ENCODE data around the gene GLCCI1. TPM values are rescaled to one million over a fixed set of nuclear protein-coding genes. Genes with fewer than 3 reads are reported as not detected.

GLCCI1 gene
- polyA plus RNA-seq, 1 donor (not counting 4 experiments of a cell fraction or from before 2014, with no cell fraction given): 3.4 TPM

DNA sequence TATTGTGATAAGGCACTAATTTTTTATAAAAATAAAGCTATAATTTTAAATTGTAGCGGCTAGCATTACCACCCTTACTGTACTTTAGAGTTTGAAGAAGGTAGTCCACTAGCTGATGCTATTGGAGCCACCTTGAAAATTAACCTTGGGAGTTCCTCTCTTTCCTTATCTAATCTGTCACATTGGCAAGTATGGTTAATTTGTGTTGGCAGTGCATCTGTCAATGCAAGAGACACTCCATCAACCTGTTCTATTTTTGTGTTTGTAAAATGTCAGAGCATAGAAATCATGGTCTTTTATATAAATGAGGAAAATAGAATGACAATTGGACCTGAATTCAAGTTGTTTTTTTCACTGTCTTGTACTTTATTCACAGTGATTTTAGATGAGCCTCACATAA is 20.5 kb downstream of the GLCCI1 start:
- FAIRE-seq (no peak), DNase-seq (ENCODE audit: low read depth, low spot score) (no peak)
- H3K4me2 ChIP-seq (ENCODE audit: control insufficient read depth, extremely low read depth, insufficient read depth, low read depth, low read length): no peak overlapping the region
- no peak overlapping the region for H3K27ac ChIP-seq (ENCODE audit: control insufficient read depth, insufficient read depth, low read length)
- no peak overlapping the region for H2AFZ ChIP-seq (ENCODE audit: control insufficient read depth, low read length)
- H3K9me1 ChIP-seq (ENCODE audit: control insufficient read depth, extremely low read depth, insufficient read depth, low read length): no peaks in the 10 kb centered on the region
- no peaks in the 10 kb centered on the region for H3K4me1 ChIP-seq (ENCODE audit: control insufficient read depth, extremely low read depth, insufficient read depth, low read length)
- H4K20me1 ChIP-seq (ENCODE audit: control insufficient read depth, extremely low read depth, insufficient read depth, low read length): no peaks in the 10 kb centered on the region
- H3K79me2 ChIP-seq (ENCODE audit: control insufficient read depth, insufficient read depth, low read length): no peaks in the 10 kb centered on the region
- H3K4me3 ChIP-seq (ENCODE audit: control insufficient read depth in 2 of 3, extremely low read depth in 1 of 3, insufficient read depth in 2 of 3, low read depth in 1 of 3, low read length in 3 of 3): no peak overlapping the region
- TF ChIP-seq EZH2 (IDR thresholded peaks at IDR 0.05; ENCODE audit: low read length): no peak
- TF ChIP-seq, protein P1, sequence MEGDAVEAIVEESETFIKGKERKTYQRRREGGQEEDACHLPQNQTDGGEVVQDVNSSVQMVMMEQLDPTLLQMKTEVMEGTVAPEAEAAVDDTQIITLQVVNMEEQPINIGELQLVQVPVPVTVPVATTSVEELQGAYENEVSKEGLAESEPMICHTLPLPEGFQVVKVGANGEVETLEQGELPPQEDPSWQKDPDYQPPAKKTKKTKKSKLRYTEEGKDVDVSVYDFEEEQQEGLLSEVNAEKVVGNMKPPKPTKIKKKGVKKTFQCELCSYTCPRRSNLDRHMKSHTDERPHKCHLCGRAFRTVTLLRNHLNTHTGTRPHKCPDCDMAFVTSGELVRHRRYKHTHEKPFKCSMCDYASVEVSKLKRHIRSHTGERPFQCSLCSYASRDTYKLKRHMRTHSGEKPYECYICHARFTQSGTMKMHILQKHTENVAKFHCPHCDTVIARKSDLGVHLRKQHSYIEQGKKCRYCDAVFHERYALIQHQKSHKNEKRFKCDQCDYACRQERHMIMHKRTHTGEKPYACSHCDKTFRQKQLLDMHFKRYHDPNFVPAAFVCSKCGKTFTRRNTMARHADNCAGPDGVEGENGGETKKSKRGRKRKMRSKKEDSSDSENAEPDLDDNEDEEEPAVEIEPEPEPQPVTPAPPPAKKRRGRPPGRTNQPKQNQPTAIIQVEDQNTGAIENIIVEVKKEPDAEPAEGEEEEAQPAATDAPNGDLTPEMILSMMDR (optimal IDR thresholded peaks at IDR 0.05 in 1 of 3, IDR thresholded peaks at IDR 0.05 in 1 of 3, conservative IDR thresholded peaks at IDR 0.05 in 1 of 3; ENCODE audit: extremely low read depth in 1 of 3, insufficient read depth in 2 of 3, low read length in 3 of 3): no peak
- H3K36me3 ChIP-seq (ENCODE audit: control insufficient read depth in 2 of 2, extremely low read depth in 1 of 2, insufficient read depth in 2 of 2, low read length in 2 of 2): no peaks in the 10 kb centered on the region
- dilution Hi-C loops (cut with MboI; ENCODE audit: extremely low pct_ligation_motif_present, low sequenced_read_pairs): no loop called here
- H3K27me3 ChIP-seq (ENCODE audit: control insufficient read depth, extremely low read depth, insufficient read depth, low read length): no peaks in the 10 kb centered on the region
- no peak overlapping the region for H3K9ac ChIP-seq (ENCODE audit: control insufficient read depth, extremely low read depth, insufficient read depth, low read length)
- H3K9me3 ChIP-seq (ENCODE audit: control insufficient read depth, low read depth, low read length): no peaks in the 10 kb centered on the region

DNA sequence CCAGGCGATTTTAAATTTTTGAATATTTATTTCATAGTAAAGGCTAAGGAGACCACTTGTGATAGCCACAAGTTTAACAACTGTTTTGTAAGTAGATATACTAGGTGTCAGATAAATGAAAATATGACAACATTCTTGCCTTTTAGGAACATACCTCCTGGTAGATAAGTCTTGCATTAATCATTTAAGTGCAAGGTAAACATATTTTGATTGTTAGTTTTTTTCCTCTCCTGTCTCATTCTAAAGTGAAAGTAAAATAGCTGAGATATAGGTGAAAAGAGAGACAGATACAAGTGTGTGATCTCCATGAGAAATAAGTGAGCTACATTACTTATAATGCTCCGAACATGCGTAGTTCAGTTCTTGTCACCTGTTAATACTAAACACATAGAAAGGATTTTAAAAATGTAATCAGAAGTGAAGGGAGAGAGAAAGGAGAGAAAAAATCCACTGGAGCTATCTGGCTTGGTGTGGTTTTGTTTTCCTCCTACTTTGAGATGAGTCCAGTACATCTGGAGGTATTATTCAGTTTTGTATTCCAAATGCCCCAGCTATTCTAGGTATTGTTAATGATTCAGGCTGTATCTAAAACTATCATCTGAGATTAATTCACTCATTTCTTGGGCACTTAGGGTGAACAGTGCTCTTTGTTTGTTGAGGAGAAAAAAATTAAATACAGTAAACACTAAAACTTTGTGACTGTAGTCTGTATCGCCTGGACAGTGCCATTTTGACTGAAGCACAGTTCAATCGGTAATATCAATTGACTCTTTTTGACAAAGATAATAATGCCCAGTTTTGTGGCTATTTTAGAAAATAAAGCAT is 21.2 kb downstream of the GLCCI1 start:
- dilution Hi-C loops (cut with MboI; ENCODE audit: extremely low pct_ligation_motif_present, low sequenced_read_pairs): no loop called here
- Histone ChIP-seq H3K4me2 (ENCODE audit: control insufficient read depth, extremely low read depth, insufficient read depth, low read depth, low read length) (no peak overlapping the region), H3K4me1 (ENCODE audit: control insufficient read depth, extremely low read depth, insufficient read depth, low read length) (no peaks in the 10 kb centered on the region), H3K79me2 (ENCODE audit: control insufficient read depth, insufficient read depth, low read length) (no peaks in the 10 kb centered on the region), H3K9ac (ENCODE audit: control insufficient read depth, extremely low read depth, insufficient read depth, low read length) (no peak overlapping the region), H3K4me3 (ENCODE audit: control insufficient read depth in 2 of 3, extremely low read depth in 1 of 3, insufficient read depth in 2 of 3, low read depth in 1 of 3, low read length in 3 of 3) (no peak overlapping the region), H3K9me3 (ENCODE audit: control insufficient read depth, low read depth, low read length) (no peaks in the 10 kb centered on the region), H3K36me3 (ENCODE audit: control insufficient read depth in 2 of 2, extremely low read depth in 1 of 2, insufficient read depth in 2 of 2, low read length in 2 of 2) (no peaks in the 10 kb centered on the region), H3K27me3 (ENCODE audit: control insufficient read depth, extremely low read depth, insufficient read depth, low read length) (no peaks in the 10 kb centered on the region), H3K27ac (ENCODE audit: control insufficient read depth, insufficient read depth, low read length) (no peak overlapping the region), H3K9me1 (ENCODE audit: control insufficient read depth, extremely low read depth, insufficient read depth, low read length) (no peaks in the 10 kb centered on the region), H4K20me1 (ENCODE audit: control insufficient read depth, extremely low read depth, insufficient read depth, low read length) (no peaks in the 10 kb centered on the region), H2AFZ (ENCODE audit: control insufficient read depth, low read length) (no peak overlapping the region)
- FAIRE-seq (no peak), DNase-seq (ENCODE audit: low read depth, low spot score) (no peak)
- TF ChIP-seq, protein P1 (optimal IDR thresholded peaks at IDR 0.05 in 1 of 3, IDR thresholded peaks at IDR 0.05 in 1 of 3, conservative IDR thresholded peaks at IDR 0.05 in 1 of 3; ENCODE audit: extremely low read depth in 1 of 3, insufficient read depth in 2 of 3, low read length in 3 of 3): no peak
- TF ChIP-seq EZH2 (IDR thresholded peaks at IDR 0.05; ENCODE audit: low read length): no peak

Measured in keratinocyte (primary cell).